Measurements from ENCODE around the gene ATP1B1. TPM values are rescaled to one million over a fixed set of nuclear protein-coding genes. Genes with fewer than 3 reads are reported as not detected.

ATP1B1 gene
- total RNA-seq, 1 experiment from 2014 or later = 44.4 TPM

- Histone ChIP-seq H4K91ac (ENCODE audit: insufficient read length, low read depth, low read length) (no peak overlapping the region), H2AK5ac (ENCODE audit: insufficient read length, low read length) (no peak overlapping the region), H2BK15ac (ENCODE audit: low read depth, low read length) (no peak overlapping the region), H2BK120ac (ENCODE audit: low read depth, low read length, poor library complexity, severe bottlenecking) (no peak overlapping the region), H2AFZ (ENCODE audit: low read length) (no peak overlapping the region), H2BK5ac (ENCODE audit: insufficient read length, low read length) (no peak overlapping the region), H3T11ph (ENCODE audit: low read length) (no peak overlapping the region), H3K18ac (ENCODE audit: insufficient read length, low read depth, low read length) (peak overlapping the region; percentile 67), H3K23me2 (ENCODE audit: insufficient read length, low read depth, low read length, poor library complexity, severe bottlenecking) (no peaks in the 10 kb centered on the region), H3K79me2 (ENCODE audit: insufficient read depth, low read length) (peaks cover 21% of the 10 kb centered on the region; the same call in 1 of the 2 replicates), H3K79me1 (ENCODE audit: insufficient read depth, low read depth, low read length, poor library complexity, severe bottlenecking) (peaks cover 2% of the 10 kb centered on the region), H4K5ac (ENCODE audit: insufficient read length, low read depth, low read length) (no peak overlapping the region), H3K4me2 (ENCODE audit: insufficient read depth, insufficient read length, low read length) (peak overlapping the region; percentile 80), H4K8ac (replicated peaks; ENCODE audit: insufficient read length, low read depth, low read length) (no peak overlapping the region), H3K56ac (ENCODE audit: insufficient read length, low read depth, low read length) (no peak overlapping the region), H3K4me1 (ENCODE audit: insufficient read depth, low read length) (peaks cover 14% of the 10 kb centered on the region; the same call in 1 of the 2 replicates), H2BK12ac (ENCODE audit: insufficient read length, low read depth, low read length) (no peak overlapping the region), H3K23ac (ENCODE audit: insufficient read length, low read depth, low read length) (no peak overlapping the region), H2BK20ac (ENCODE audit: low read depth, low read length, poor library complexity, severe bottlenecking) (no peak overlapping the region), H3K14ac (ENCODE audit: insufficient read depth, low read length) (no peak overlapping the region), H3K27me3 (ENCODE audit: insufficient read depth, low read length) (no peaks in the 10 kb centered on the region), H3K9me3 (ENCODE audit: control insufficient read depth, low read depth, low read length) (no peaks in the 10 kb centered on the region), H3K27ac (ENCODE audit: insufficient read length, low read depth, low read length) (no peak overlapping the region), H4K20me1 (ENCODE audit: control insufficient read depth, insufficient read depth, insufficient read length) (no peaks in the 10 kb centered on the region), H3K9ac (ENCODE audit: extremely low read depth, insufficient read length, low read length) (peak overlapping the region; percentile 33), H3K4ac (ENCODE audit: low read depth, low read length) (no peak overlapping the region)
- H3K9me3 Mint-ChIP-seq = no peaks in the 10 kb centered on the region
- peaks cover 42 to 51% of the 10 kb centered on the region in 2 experiments for H3K4me1 Mint-ChIP-seq
- DNase-seq = peak; percentile 69
- no peak for TF ChIP-seq CTCF (conservative IDR thresholded peaks at IDR 0.05)
- no peaks in the 10 kb centered on the region; the same call in 1 of the 2 replicates for H3K27me3 Mint-ChIP-seq (ENCODE audit: low read depth)
- no CpG with 5 or more reads among the region's 4 CpGs for WGBS (ENCODE audit: extremely low coverage, insufficient read length, low lambda C conversion rate)
- peaks cover 29 to 60% (median 49%) of the 10 kb centered on the region in 3 experiments; a peak in 6 of 7 replicates for H3K36me3 Mint-ChIP-seq (ENCODE audit: insufficient read depth in 1 of 3, low read depth in 3 of 3)
- H3K4me3 Mint-ChIP-seq = peak overlapping the region; percentile 0 to 67; a peak in 4 of 5 replicates
- H3K27ac Mint-ChIP-seq = peak overlapping the region; percentile 89 to 98 (median 96); a peak in 6 of 7 replicates
Observed at GRCh38 chr1:169113613-169114119, 7.2 kb downstream of the ATP1B1 start.

All from H9 (cell line).